GM12865 (cell line): ENCODE data around the gene ENAH.

ENCODE experiments used
- DNase-seq: peaks from one replicate; pipeline ENCODE4 v3.0.0; 2010; ENCODE audit warnings: low read depth
- H3K4me3 ChIP-seq: 2 replicates; pipeline ENCODE4 v1.5.1; 2011; ENCODE audit warnings: mild to moderate bottlenecking, low read depth, low read length, control low read depth
- CTCF ChIP-seq: IDR thresholded peaks from 2 replicates; pipeline ENCODE4 v1.5.1; 2011; ENCODE audit warnings: low read length, control low read depth, low read depth, inconsistent platforms; ENCODE audit not compliant: insufficient read depth; ENCODE audit errors: missing control alignments

ENAH gene

GRCh38 chr1:225670806-225671733, 18.1 kb upstream of the ENAH start:
- no peak for TF ChIP-seq CTCF
- H3K4me3 ChIP-seq, result no peak overlapping the region
- no peak for DNase-seq

- H3K4me3 ChIP-seq, result no peak overlapping the region
- TF ChIP-seq CTCF, result no peak
- DNase-seq, result peak; percentile 4
These were observed 17.4 kb upstream of the ENAH start for GRCh38 chr1:225670356-225670755.

GRCh38 chr1:225668222-225668621, 15.3 kb upstream of the ENAH start:
- no peak for TF ChIP-seq CTCF

GRCh38 chr1:225667362-225667761, 14.4 kb upstream of the ENAH start:
- DNase-seq, result no peak
- TF ChIP-seq CTCF, result no peak
- H3K4me3 ChIP-seq, result no peak overlapping the region

More at GRCh38 chr1:225668222-225668621, 15.3 kb upstream of the ENAH start:
- no peak for DNase-seq
- no peak overlapping the region for H3K4me3 ChIP-seq

GRCh38 chr1:225666495-225666894, 13.6 kb upstream of the ENAH start:
- no peak for DNase-seq
- no peak overlapping the region for H3K4me3 ChIP-seq
- no peak for TF ChIP-seq CTCF

- TF ChIP-seq CTCF, result no peak
- no peak for DNase-seq
- H3K4me3 ChIP-seq, result no peak overlapping the region
These were observed 11.8 kb upstream of the ENAH start for GRCh38 chr1:225664762-225665161.
